Keratinocyte (primary cell): ENCODE results near the gene RNF144B.

Experiments
- EZH2 ChIP-seq: IDR thresholded peaks from one replicate; pipeline ENCODE4 v1.6.1; 2012; ENCODE audit warnings: inconsistent platforms, mild to moderate bottlenecking, low read length, moderate library complexity
- TF ChIP-seq, protein P1 (sequence below), 3 experiments: IDR thresholded peaks in 1 of 3; conservative IDR thresholded peaks in 1 of 3; optimal IDR thresholded peaks in 1 of 3; 2 replicates in 2 of 3; 3 replicates in 1 of 3; pipeline versions ENCODE3 to v1.5.1; 2011; ENCODE audit warnings: low read length in 3 of 3, mild to moderate bottlenecking in 3 of 3, moderate library complexity in 2 of 3, control low read depth in 1 of 3, inconsistent platforms in 1 of 3; ENCODE audit not compliant: insufficient read depth in 2 of 3; ENCODE audit errors: extremely low read depth in 1 of 3

DNA sequence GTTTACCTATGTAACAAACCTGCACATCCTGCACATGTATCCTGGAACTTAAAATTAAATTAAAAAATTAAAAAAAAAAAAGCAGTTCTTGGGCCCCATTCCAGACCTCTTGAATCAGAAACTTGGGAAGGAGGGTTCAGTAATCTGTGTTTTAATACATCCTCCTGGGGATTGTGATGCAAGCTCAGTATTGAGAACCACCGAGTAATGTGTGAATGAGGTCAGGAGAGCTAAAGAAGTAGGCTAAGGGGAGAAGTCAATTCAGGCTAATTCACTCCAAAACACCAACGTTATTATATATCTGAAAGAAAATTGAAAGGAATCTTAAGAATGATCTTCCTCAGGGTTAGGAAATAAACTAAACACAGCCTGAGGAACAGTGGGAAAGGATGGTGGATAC lies 120.4 kb downstream of the RNF144B start:
- TF ChIP-seq, protein P1, sequence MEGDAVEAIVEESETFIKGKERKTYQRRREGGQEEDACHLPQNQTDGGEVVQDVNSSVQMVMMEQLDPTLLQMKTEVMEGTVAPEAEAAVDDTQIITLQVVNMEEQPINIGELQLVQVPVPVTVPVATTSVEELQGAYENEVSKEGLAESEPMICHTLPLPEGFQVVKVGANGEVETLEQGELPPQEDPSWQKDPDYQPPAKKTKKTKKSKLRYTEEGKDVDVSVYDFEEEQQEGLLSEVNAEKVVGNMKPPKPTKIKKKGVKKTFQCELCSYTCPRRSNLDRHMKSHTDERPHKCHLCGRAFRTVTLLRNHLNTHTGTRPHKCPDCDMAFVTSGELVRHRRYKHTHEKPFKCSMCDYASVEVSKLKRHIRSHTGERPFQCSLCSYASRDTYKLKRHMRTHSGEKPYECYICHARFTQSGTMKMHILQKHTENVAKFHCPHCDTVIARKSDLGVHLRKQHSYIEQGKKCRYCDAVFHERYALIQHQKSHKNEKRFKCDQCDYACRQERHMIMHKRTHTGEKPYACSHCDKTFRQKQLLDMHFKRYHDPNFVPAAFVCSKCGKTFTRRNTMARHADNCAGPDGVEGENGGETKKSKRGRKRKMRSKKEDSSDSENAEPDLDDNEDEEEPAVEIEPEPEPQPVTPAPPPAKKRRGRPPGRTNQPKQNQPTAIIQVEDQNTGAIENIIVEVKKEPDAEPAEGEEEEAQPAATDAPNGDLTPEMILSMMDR (optimal IDR thresholded peaks at IDR 0.05 in 1 of 3, IDR thresholded peaks at IDR 0.05 in 1 of 3, conservative IDR thresholded peaks at IDR 0.05 in 1 of 3; ENCODE audit: extremely low read depth in 1 of 3, insufficient read depth in 2 of 3, low read length in 3 of 3) = no peak
- TF ChIP-seq EZH2 = no peak
